ENCODE data around the gene LRAT. TPM values are rescaled to one million over a fixed set of nuclear protein-coding genes. Genes with fewer than 3 reads are reported as not detected.
A peak's percentile ranks its signal among the peaks of the same experiment; 100 is the strongest.
"Not testable (repeated sequence)": the region's sequence is repeated elsewhere in the genome, so short reads cannot be mapped to it uniquely, and the experiment has no call there.

Gene LRAT
- not detected in 2 replicates for total RNA-seq (2012; rRNA removed)

- peaks cover 20% of the 10 kb centered on the region for H3K4me1 ChIP-seq (ENCODE audit: control insufficient read depth, insufficient read depth, low read length)
- H3K4me3 ChIP-seq (ENCODE audit: low read length): peak within 1 kb of the TSS; percentile 61
- no peaks in the 10 kb centered on the region for H3K9me3 ChIP-seq (replicated peaks; ENCODE audit: low read length)
- no peaks in the 10 kb centered on the region for H3K36me3 ChIP-seq (ENCODE audit: insufficient read depth, low read length)
- H3K4me2 ChIP-seq (ENCODE audit: low read length): peak within 1 kb of the TSS; percentile 80
- H3K9ac ChIP-seq (ENCODE audit: low read depth, low read length): no peak within 1 kb of the TSS
- peaks cover 71% of the 10 kb centered on the region for H3K27me3 ChIP-seq (ENCODE audit: control insufficient read depth, insufficient read depth, low read length)
Observed at GRCh38 chr4:154743683-154744340, at the start of gene LRAT. TSS of gene LRAT (plus strand) at chr4:154744000. CDS start at chr4:154744327, 327 bp downstream.

DNA sequence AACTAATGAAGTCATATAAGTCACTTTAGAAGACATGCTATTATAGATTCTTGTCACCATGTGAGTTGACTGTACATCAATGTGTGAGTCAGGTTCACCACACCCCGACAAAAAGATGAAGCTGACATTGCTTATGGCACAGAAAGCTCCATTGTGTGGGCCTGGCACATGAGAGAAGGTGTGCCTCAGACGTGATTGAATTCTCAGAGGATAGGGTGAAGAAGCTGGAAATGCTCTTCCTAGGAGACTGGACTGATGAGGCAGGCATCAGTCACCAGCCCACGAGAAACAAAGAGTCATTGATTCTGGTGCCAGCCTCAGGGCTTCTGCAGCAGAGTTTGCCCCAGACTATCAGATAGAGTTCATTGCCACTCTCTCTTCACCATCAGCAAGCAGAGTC is 35.9 kb upstream of the LRAT start:
- H3K4me3 ChIP-seq (ENCODE audit: low read length): no peak overlapping the region

GRCh38 chr4:154709550-154709949 is 34.2 kb upstream of the LRAT start:
- no peak overlapping the region for H3K4me2 ChIP-seq (ENCODE audit: low read length)
- no peaks in the 10 kb centered on the region for H3K27me3 ChIP-seq (ENCODE audit: control insufficient read depth, insufficient read depth, low read length)
- no peak overlapping the region for H3K4me3 ChIP-seq (ENCODE audit: low read length)

More for the DNA sequence above, 35.9 kb upstream of the LRAT start:
- Histone ChIP-seq H3K4me2 (ENCODE audit: low read length) (no peak overlapping the region), H3K27me3 (ENCODE audit: control insufficient read depth, insufficient read depth, low read length) (no peaks in the 10 kb centered on the region), H3K36me3 (ENCODE audit: insufficient read depth, low read length) (no peaks in the 10 kb centered on the region), H3K9me3 (replicated peaks; ENCODE audit: low read length) (no peaks in the 10 kb centered on the region), H3K4me1 (ENCODE audit: control insufficient read depth, insufficient read depth, low read length) (no peaks in the 10 kb centered on the region), H3K9ac (ENCODE audit: low read depth, low read length) (no peak overlapping the region)

GRCh38 chr4:154711522-154711921 is 32.3 kb upstream of the LRAT start:
- no peaks in the 10 kb centered on the region for H3K9me3 ChIP-seq (replicated peaks; ENCODE audit: low read length)
- no peaks in the 10 kb centered on the region for H3K36me3 ChIP-seq (ENCODE audit: insufficient read depth, low read length)
- H3K4me2 ChIP-seq (ENCODE audit: low read length): no peak overlapping the region
- no peaks in the 10 kb centered on the region for H3K27me3 ChIP-seq (ENCODE audit: control insufficient read depth, insufficient read depth, low read length)
- no peaks in the 10 kb centered on the region for H3K4me1 ChIP-seq (ENCODE audit: control insufficient read depth, insufficient read depth, low read length)
- H3K4me3 ChIP-seq (ENCODE audit: low read length): no peak overlapping the region
- H3K9ac ChIP-seq (ENCODE audit: low read depth, low read length): no peak overlapping the region

More at GRCh38 chr4:154709550-154709949, 34.2 kb upstream of the LRAT start:
- Histone ChIP-seq H3K4me1 (ENCODE audit: control insufficient read depth, insufficient read depth, low read length) (no peaks in the 10 kb centered on the region), H3K36me3 (ENCODE audit: insufficient read depth, low read length) (no peaks in the 10 kb centered on the region), H3K9ac (ENCODE audit: low read depth, low read length) (no peak overlapping the region), H3K9me3 (replicated peaks; ENCODE audit: low read length) (no peaks in the 10 kb centered on the region)

DNA sequence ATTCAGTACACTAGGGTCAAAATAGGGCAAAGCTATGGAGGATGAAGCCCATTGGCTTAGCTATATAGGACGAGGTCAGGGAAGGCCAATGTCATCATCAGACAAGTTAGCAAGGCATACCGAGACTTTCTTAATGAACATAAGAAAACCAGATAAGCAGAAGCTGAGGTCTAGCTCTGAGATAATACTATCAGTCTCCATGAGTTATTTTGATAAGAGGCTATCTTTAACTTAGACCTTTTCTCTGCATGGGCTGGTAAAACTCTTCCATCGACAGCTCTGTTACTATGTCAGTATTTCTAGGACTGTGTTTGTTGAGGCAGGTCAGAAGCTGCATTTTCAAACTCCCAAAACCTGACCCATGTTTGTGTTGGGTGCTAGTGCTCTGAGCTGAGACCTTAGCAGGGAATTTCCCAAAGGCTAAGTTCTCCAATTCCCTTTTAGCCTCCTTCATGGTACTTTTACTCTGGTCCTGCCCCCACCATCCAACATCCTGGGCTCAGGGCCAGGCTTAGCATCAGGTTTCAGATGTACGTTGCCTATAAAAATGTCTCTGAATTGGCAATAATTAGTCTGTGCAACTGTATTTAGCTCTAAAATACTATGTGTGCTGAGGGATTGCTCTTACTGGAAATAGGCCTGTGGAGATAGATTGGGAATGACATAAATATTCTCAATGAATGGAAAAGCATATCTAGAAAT is 29.3 kb upstream of the LRAT start:
- Histone ChIP-seq H3K9ac (ENCODE audit: low read depth, low read length) (no peak overlapping the region), H3K9me3 (replicated peaks; ENCODE audit: low read length) (no peaks in the 10 kb centered on the region), H3K4me3 (ENCODE audit: low read length) (no peak overlapping the region), H3K4me1 (ENCODE audit: control insufficient read depth, insufficient read depth, low read length) (peaks cover 7% of the 10 kb centered on the region), H3K4me2 (ENCODE audit: low read length) (no peak overlapping the region), H3K36me3 (ENCODE audit: insufficient read depth, low read length) (no peaks in the 10 kb centered on the region), H3K27me3 (ENCODE audit: control insufficient read depth, insufficient read depth, low read length) (no peaks in the 10 kb centered on the region)

DNA sequence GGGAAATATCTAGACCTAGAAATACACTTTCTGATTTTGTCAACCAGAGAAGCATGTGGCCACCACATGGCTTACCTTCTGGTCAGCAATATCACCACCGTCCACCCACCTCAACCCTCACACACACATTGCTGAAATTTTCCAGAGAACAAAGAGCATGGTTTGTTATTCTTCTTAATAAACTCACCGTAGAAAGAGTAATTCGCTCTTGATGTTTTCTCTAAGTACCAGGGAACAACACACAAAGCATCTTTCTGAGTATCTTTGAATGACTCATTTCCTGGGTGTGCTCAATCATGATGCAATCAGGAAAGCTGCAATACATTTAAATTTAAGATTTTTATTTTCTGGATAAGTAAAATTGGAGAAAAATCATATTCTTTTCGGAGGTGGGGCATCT is 24.7 kb upstream of the LRAT start:
- Histone ChIP-seq H3K4me1 (ENCODE audit: control insufficient read depth, insufficient read depth, low read length) (peaks cover 8% of the 10 kb centered on the region), H3K4me2 (ENCODE audit: low read length) (peak overlapping the region; percentile 29), H3K36me3 (ENCODE audit: insufficient read depth, low read length) (no peaks in the 10 kb centered on the region), H3K9me3 (replicated peaks; ENCODE audit: low read length) (no peaks in the 10 kb centered on the region), H3K9ac (ENCODE audit: low read depth, low read length) (no peak overlapping the region), H3K27me3 (ENCODE audit: control insufficient read depth, insufficient read depth, low read length) (no peaks in the 10 kb centered on the region), H3K4me3 (ENCODE audit: low read length) (no peak overlapping the region)

DNA sequence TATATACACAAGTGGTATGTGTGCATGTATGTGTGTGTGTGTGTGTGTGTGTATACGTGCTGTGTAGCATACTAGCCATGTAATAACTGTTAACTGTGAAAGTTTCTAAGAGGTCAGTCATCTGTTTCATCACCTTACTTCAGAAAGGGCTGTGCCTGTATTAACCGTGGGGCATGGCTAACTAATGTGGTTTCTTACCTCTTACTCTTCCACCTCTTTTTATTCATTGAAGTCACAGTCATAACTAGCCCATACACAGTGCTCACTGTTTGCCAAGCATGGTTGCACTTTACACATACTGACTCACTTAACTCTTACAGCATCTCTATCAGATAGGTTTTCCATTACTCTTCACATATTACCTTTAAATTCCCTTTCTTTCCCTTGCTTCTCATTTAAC is 23.7 kb upstream of the LRAT start:
- Histone ChIP-seq H3K4me3 (ENCODE audit: low read length) (no peak overlapping the region), H3K27me3 (ENCODE audit: control insufficient read depth, insufficient read depth, low read length) (no peaks in the 10 kb centered on the region), H3K4me2 (ENCODE audit: low read length) (no peak overlapping the region), H3K9ac (ENCODE audit: low read depth, low read length) (no peak overlapping the region), H3K36me3 (ENCODE audit: insufficient read depth, low read length) (no peaks in the 10 kb centered on the region), H3K4me1 (ENCODE audit: control insufficient read depth, insufficient read depth, low read length) (peaks cover 8% of the 10 kb centered on the region), H3K9me3 (replicated peaks; ENCODE audit: low read length) (no peaks in the 10 kb centered on the region)

DNA sequence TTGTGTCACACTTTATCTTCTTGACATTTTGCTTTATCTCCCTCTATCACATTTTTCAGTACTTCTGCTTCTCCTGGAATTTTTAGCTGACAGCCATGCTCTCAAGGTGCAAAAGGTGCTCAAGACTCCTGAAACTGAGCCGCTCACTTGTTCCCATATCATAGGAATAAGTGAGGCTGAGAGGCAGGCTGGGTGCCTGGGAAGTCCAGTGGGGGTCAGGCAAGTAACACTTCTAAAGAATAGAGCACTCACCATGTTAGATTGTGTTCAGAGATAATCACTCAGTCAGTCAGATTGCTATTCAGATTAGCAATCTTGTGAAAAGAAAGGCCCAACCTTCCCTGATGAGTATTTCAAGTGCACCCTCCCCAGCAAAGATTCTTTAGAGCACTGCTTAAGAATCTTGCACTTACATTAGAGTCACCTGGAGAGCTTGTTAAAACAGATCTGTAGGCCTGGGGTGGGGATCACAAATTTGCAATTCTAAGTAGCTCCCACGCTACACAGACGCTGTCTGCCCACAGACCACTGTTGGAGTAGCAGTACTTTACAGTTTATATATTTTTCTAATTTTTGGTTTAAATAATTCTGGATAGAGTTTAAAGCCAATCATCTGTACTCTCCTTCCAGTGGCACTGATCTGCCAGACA is 23.1 kb upstream of the LRAT start:
- Histone ChIP-seq H3K9me3 (replicated peaks; ENCODE audit: low read length) (no peaks in the 10 kb centered on the region), H3K27me3 (ENCODE audit: control insufficient read depth, insufficient read depth, low read length) (no peaks in the 10 kb centered on the region), H3K9ac (ENCODE audit: low read depth, low read length) (no peak overlapping the region), H3K4me3 (ENCODE audit: low read length) (no peak overlapping the region), H3K4me1 (ENCODE audit: control insufficient read depth, insufficient read depth, low read length) (peaks cover 8% of the 10 kb centered on the region), H3K4me2 (ENCODE audit: low read length) (no peak overlapping the region), H3K36me3 (ENCODE audit: insufficient read depth, low read length) (no peaks in the 10 kb centered on the region)

DNA sequence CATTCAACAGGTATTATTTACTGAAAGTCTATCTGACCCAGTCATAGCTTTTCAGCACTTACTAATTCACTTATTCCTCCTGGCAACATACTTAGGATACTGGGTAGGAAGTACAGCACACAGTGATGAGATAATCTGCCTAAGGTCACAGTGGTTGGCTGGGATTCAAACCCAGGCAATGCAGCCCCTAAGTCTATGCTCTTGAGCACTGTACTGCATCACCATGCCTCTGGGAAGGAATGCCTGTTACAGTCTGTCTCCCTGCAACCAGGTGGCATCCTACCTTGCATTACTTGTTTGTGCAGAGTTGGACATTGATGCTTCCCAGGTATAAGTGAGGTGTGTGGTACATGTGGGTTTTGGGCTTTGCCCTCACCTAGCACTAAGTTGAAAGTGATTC is 21.5 kb upstream of the LRAT start:
- H3K27me3 ChIP-seq (ENCODE audit: control insufficient read depth, insufficient read depth, low read length): no peaks in the 10 kb centered on the region
- H3K9me3 ChIP-seq (replicated peaks; ENCODE audit: low read length): no peaks in the 10 kb centered on the region
- no peak overlapping the region for H3K9ac ChIP-seq (ENCODE audit: low read depth, low read length)
- no peak overlapping the region for H3K4me2 ChIP-seq (ENCODE audit: low read length)
- H3K4me1 ChIP-seq (ENCODE audit: control insufficient read depth, insufficient read depth, low read length): peaks cover 8% of the 10 kb centered on the region
- H3K4me3 ChIP-seq (ENCODE audit: low read length): no peak overlapping the region
- H3K36me3 ChIP-seq (ENCODE audit: insufficient read depth, low read length): no peaks in the 10 kb centered on the region

DNA sequence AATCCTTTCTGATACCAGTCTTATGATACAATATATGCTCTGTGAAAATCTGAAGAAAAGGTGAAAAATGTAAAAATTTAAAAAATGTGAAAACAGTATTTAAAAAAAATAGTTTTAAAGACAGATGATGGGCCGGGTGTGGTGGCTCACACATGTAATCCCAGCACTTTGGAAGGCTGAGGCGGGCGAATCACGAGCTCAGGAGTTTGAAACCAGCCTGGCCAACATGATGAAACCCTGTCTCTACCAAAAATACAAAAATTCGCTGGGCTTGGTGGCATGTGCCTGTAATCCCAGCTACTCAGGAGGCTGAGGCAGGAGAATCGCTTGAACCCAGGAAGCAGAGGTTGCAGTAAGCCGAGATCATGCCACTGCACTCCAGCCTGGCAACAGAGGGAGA is 20.2 kb upstream of the LRAT start:
- H3K9ac ChIP-seq (ENCODE audit: low read depth, low read length); H3K9me3 ChIP-seq (replicated peaks; ENCODE audit: low read length); H3K27me3 ChIP-seq (ENCODE audit: control insufficient read depth, insufficient read depth, low read length); H3K4me1 ChIP-seq (ENCODE audit: control insufficient read depth, insufficient read depth, low read length); H3K4me3 ChIP-seq (ENCODE audit: low read length); H3K4me2 ChIP-seq (ENCODE audit: low read length); H3K36me3 ChIP-seq (ENCODE audit: insufficient read depth, low read length): not testable (repeated sequence)

DNA sequence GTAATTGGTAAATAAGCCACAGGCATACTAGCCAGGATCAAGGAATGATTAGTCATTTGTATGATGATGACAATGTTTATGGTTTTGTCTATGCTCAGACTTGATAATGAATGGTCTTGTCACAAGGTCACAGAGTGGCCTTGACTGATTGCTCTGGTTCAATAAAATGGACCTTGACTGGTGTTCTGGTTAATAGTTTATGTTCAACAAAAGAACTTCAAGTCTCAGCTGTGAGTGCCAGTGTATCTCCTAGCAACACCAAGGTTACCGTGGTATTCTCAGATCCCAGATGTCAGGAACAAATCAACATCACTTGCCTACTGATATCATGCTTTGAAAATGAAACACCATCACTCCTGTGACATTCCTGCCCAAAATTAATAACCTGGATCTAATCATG is 16.3 kb upstream of the LRAT start:
- H3K27me3 ChIP-seq (ENCODE audit: control insufficient read depth, insufficient read depth, low read length): no peaks in the 10 kb centered on the region
- H3K4me1 ChIP-seq (ENCODE audit: control insufficient read depth, insufficient read depth, low read length): no peaks in the 10 kb centered on the region
- H3K9me3 ChIP-seq (replicated peaks; ENCODE audit: low read length): no peaks in the 10 kb centered on the region
- H3K36me3 ChIP-seq (ENCODE audit: insufficient read depth, low read length): no peaks in the 10 kb centered on the region
- no peak overlapping the region for H3K4me2 ChIP-seq (ENCODE audit: low read length)
- H3K4me3 ChIP-seq (ENCODE audit: low read length): no peak overlapping the region
- H3K9ac ChIP-seq (ENCODE audit: low read depth, low read length): no peak overlapping the region
